Measurements from ENCODE around the gene HORMAD2. TPM values are rescaled to one million over a fixed set of nuclear protein-coding genes. Genes with fewer than 3 reads are reported as not detected.

The HORMAD2 gene
- not detected for total RNA-seq

GRCh38 chr22:30079952-30080533, at the start of gene HORMAD2:
Gene HORMAD2 (plus strand): TSS chr22:30080464. CDS start chr22:30093953, 13,489 bp downstream.
- DNase-seq = no peak

- no peak for DNase-seq
These were observed 48.9 kb upstream of the HORMAD2 start for GRCh38 chr22:30031328-30031727.

- DNase-seq = no peak
These were observed 48.4 kb upstream of the HORMAD2 start for GRCh38 chr22:30031764-30032455.

GRCh38 chr22:30033137-30033536, 47.1 kb upstream of the HORMAD2 start:
- no peak for DNase-seq

- no peak for DNase-seq
These were observed 46.4 kb upstream of the HORMAD2 start for GRCh38 chr22:30033901-30034300.

- DNase-seq = no peak
These were observed 43.6 kb upstream of the HORMAD2 start for GRCh38 chr22:30036656-30037055.

GRCh38 chr22:30038219-30038618, 42.0 kb upstream of the HORMAD2 start:
- DNase-seq = no peak

GRCh38 chr22:30040499-30041260, 39.6 kb upstream of the HORMAD2 start:
- DNase-seq = no peak

- no peak for DNase-seq
These were observed 38.8 kb upstream of the HORMAD2 start for GRCh38 chr22:30041475-30041874.

- DNase-seq = no peak
These were observed 38.4 kb upstream of the HORMAD2 start for GRCh38 chr22:30041881-30042280.

GRCh38 chr22:30043161-30043560, 37.1 kb upstream of the HORMAD2 start:
- no peak for DNase-seq

- peak; percentile 41 for DNase-seq
These were observed 35.9 kb upstream of the HORMAD2 start for GRCh38 chr22:30044369-30044768.

GRCh38 chr22:30044881-30045493, 35.3 kb upstream of the HORMAD2 start:
- no peak for DNase-seq

GRCh38 chr22:30045494-30045887, 34.8 kb upstream of the HORMAD2 start:
- DNase-seq = no peak

GRCh38 chr22:30045901-30046715, 34.2 kb upstream of the HORMAD2 start:
- DNase-seq = no peak

- no peak for DNase-seq
These were observed 33.4 kb upstream of the HORMAD2 start for GRCh38 chr22:30046716-30047363.

GRCh38 chr22:30047364-30047738, 32.9 kb upstream of the HORMAD2 start:
- DNase-seq = no peak

GRCh38 chr22:30048681-30049080, 31.6 kb upstream of the HORMAD2 start:
- no peak for DNase-seq

- DNase-seq = no peak
These were observed 26.0 kb upstream of the HORMAD2 start for GRCh38 chr22:30054067-30054763.

GRCh38 chr22:30054764-30055069, 25.5 kb upstream of the HORMAD2 start:
- no peak for DNase-seq

GRCh38 chr22:30056015-30056414, 24.2 kb upstream of the HORMAD2 start:
- no peak for DNase-seq

Data from skin of body (tissue), 2 donors.